Activated CD4-positive, alpha-beta T cell treated with anti-CD3 and anti-CD28 coated beads, Interleukin-2, amount 10 ng/mL, durations not matched to agents 7 days and 5 days (primary cell): ENCODE measurements around the gene CD200R1. TPM values are rescaled to one million over a fixed set of nuclear protein-coding genes. Genes with fewer than 3 reads are reported as not detected.

Source experiments
- CTCF ChIA-PET: fragments of 350-600 bp; sonication (Branson Sonifier 250); formaldehyde crosslinking; loops from one replicate; lab custom pipeline; 2021; ENCODE audit warnings: antibody characterized with exemption; lab: Charles Lee
- POLR2A ChIA-PET: fragments of 350-600 bp; sonication (Branson Sonifier 250); formaldehyde crosslinking; loops from one replicate; lab custom pipeline; 2021; ENCODE audit warnings: antibody characterized with exemption; lab: Charles Lee
- DNase-seq: peaks from one replicate; pipeline ENCODE4 v3.0.0-alpha.2; 2020
- H3K27ac Mint-ChIP-seq: one replicate; pipeline ENCODE4 v1.8.0; 2021; ENCODE audit warnings: mild to moderate bottlenecking, moderate library complexity, mixed read lengths
- H3K27me3 Mint-ChIP-seq: one replicate; pipeline ENCODE4 v1.8.0; 2021; ENCODE audit warnings: mixed read lengths
- H3K36me3 Mint-ChIP-seq: one replicate; pipeline ENCODE4 v1.8.0; 2021; ENCODE audit warnings: low read depth, mixed read lengths
- H3K4me1 Mint-ChIP-seq: one replicate; pipeline ENCODE4 v1.8.0; 2021; ENCODE audit warnings: mixed read lengths
- H3K4me3 Mint-ChIP-seq: one replicate; pipeline ENCODE4 v1.8.0; 2021; ENCODE audit warnings: mild to moderate bottlenecking, moderate library complexity, mixed read lengths
- H3K9me3 Mint-ChIP-seq: one replicate; pipeline ENCODE4 v1.8.0; 2021; ENCODE audit warnings: mixed read lengths
- total RNA-seq, 2 experiments: library from RNA; stranded (reverse); gene quantifications; one replicate each; pipeline ENCODE4 v1.2.3, GENCODE V29; 2021

CD200R1 gene
- total RNA-seq, 2 experiments from 2014 or later: 8.8 TPM

GRCh38 chr3:112995800-112996199 lies 20.9 kb upstream of the CD200R1 start:
- H3K4me1 Mint-ChIP-seq: peaks cover 46% of the 10 kb centered on the region
- no peak overlapping the region for H3K27ac Mint-ChIP-seq
- H3K27me3 Mint-ChIP-seq: no peaks in the 10 kb centered on the region
- ChIA-PET CTCF (interaction anchor here (0.6 to 1.1 kb wide), 3 partner anchors 10 to 702 kb away, joined by 3 read pairs; no protein-coding TSS in a partner anchor), POLR2A (no interaction called here)
- no peak for DNase-seq
- H3K9me3 Mint-ChIP-seq: no peaks in the 10 kb centered on the region
- no peak overlapping the region for H3K4me3 Mint-ChIP-seq
- H3K36me3 Mint-ChIP-seq: peaks cover 55% of the 10 kb centered on the region

GRCh38 chr3:112990672-112991602 lies 16.0 kb upstream of the CD200R1 start, which contains the start of gene GTPBP8:
Gene GTPBP8 (plus strand): TSS chr3:112990984. CDS start chr3:112991000, 16 bp downstream.
- CTCF ChIA-PET: interaction anchor here (0.6 to 3.7 kb wide), 11 partner anchors 9 to 831 kb away, joined by 3 to 23 read pairs (median 4); a partner anchor contains a TSS
- Mint-ChIP-seq H3K36me3 (peaks cover 19% of the 10 kb centered on the region), H3K4me3 (peak within 1 kb of the TSS; percentile 91), H3K9me3 (no peaks in the 10 kb centered on the region), H3K27ac (peak within 1 kb of the TSS; percentile 94), H3K27me3 (no peaks in the 10 kb centered on the region), H3K4me1 (peaks cover 69% of the 10 kb centered on the region)
- POLR2A ChIA-PET: interaction anchor here (1.0 to 1.1 kb wide), 2 partner anchors 9 to 13 kb away, joined by 3 to 5 read pairs; no protein-coding TSS in a partner anchor
- DNase-seq: peak; percentile 89

GRCh38 chr3:112987710-112988334 lies 12.9 kb upstream of the CD200R1 start:
- H3K36me3 Mint-ChIP-seq: no peaks in the 10 kb centered on the region
- ChIA-PET POLR2A (interaction anchor here (0.7 kb wide), 1 partner anchor 1033 kb away, joined by 8 read pairs; no protein-coding TSS in a partner anchor), CTCF (interaction anchor here (0.8 to 2.3 kb wide), 8 partner anchors 8 to 345 kb away, joined by 3 to 7 read pairs (median 4); no protein-coding TSS in a partner anchor)
- DNase-seq: no peak
- H3K4me1 Mint-ChIP-seq: peaks cover 65% of the 10 kb centered on the region
- H3K9me3 Mint-ChIP-seq: no peaks in the 10 kb centered on the region
- no peak overlapping the region for H3K27ac Mint-ChIP-seq
- H3K4me3 Mint-ChIP-seq: no peak overlapping the region
- no peaks in the 10 kb centered on the region for H3K27me3 Mint-ChIP-seq

GRCh38 chr3:112984485-112984884 lies 9.6 kb upstream of the CD200R1 start:
- CTCF ChIA-PET: interaction anchor here (0.7 to 2.0 kb wide), 5 partner anchors 9 to 402 kb away, joined by 3 to 7 read pairs (median 4); partner anchors contain the start of gene CD200R1
- no peaks in the 10 kb centered on the region for H3K9me3 Mint-ChIP-seq
- no peaks in the 10 kb centered on the region for H3K27me3 Mint-ChIP-seq
- DNase-seq: peak; percentile 36
- POLR2A ChIA-PET: no interaction called here
- no peak overlapping the region for H3K4me3 Mint-ChIP-seq
- peaks cover 50% of the 10 kb centered on the region for H3K4me1 Mint-ChIP-seq
- H3K27ac Mint-ChIP-seq: no peak overlapping the region
- H3K36me3 Mint-ChIP-seq: no peaks in the 10 kb centered on the region

GRCh38 chr3:112982710-112983109 lies 7.8 kb upstream of the CD200R1 start:
- DNase-seq: no peak
- Mint-ChIP-seq H3K4me3 (no peak overlapping the region), H3K27me3 (no peaks in the 10 kb centered on the region), H3K9me3 (no peaks in the 10 kb centered on the region), H3K4me1 (peaks cover 52% of the 10 kb centered on the region), H3K36me3 (no peaks in the 10 kb centered on the region), H3K27ac (peak overlapping the region; percentile 22)
- CTCF ChIA-PET: no interaction called here
- POLR2A ChIA-PET: no interaction called here

- POLR2A ChIA-PET: no interaction called here
- H3K4me1 Mint-ChIP-seq: peaks cover 57% of the 10 kb centered on the region
- H3K4me3 Mint-ChIP-seq: no peak overlapping the region
- no peak overlapping the region for H3K27ac Mint-ChIP-seq
- no peaks in the 10 kb centered on the region for H3K9me3 Mint-ChIP-seq
- peaks cover 6% of the 10 kb centered on the region for H3K36me3 Mint-ChIP-seq
- CTCF ChIA-PET: interaction anchor here (1.1 to 2.1 kb wide), 5 partner anchors 11 to 245 kb away, joined by 3 to 14 read pairs (median 5); a partner anchor contains a TSS
- H3K27me3 Mint-ChIP-seq: no peaks in the 10 kb centered on the region
- no peak for DNase-seq
These were observed 5.2 kb upstream of the CD200R1 start for GRCh38 chr3:112980080-112980479.

- ChIA-PET CTCF (interaction anchor here (0.6 to 2.1 kb wide), 13 partner anchors 8 to 630 kb away, joined by 3 to 16 read pairs (median 5); a partner anchor contains a TSS), POLR2A (no interaction called here)
- peaks cover 57% of the 10 kb centered on the region for H3K4me1 Mint-ChIP-seq
- H3K4me3 Mint-ChIP-seq: no peak overlapping the region
- H3K9me3 Mint-ChIP-seq: no peaks in the 10 kb centered on the region
- DNase-seq: peak; percentile 55
- H3K36me3 Mint-ChIP-seq: peaks cover 6% of the 10 kb centered on the region
- H3K27me3 Mint-ChIP-seq: no peaks in the 10 kb centered on the region
- H3K27ac Mint-ChIP-seq: no peak overlapping the region
These were observed 4.4 kb upstream of the CD200R1 start for GRCh38 chr3:112979244-112979832.

GRCh38 chr3:112976953-112977352 lies 2.0 kb upstream of the CD200R1 start:
- H3K9me3 Mint-ChIP-seq: no peaks in the 10 kb centered on the region
- DNase-seq: no peak
- no peak overlapping the region for H3K27ac Mint-ChIP-seq
- POLR2A ChIA-PET: no interaction called here
- CTCF ChIA-PET: interaction anchor here (1.0 to 1.5 kb wide), 3 partner anchors 58 to 334 kb away, joined by 3 to 7 read pairs (median 3); no protein-coding TSS in a partner anchor
- no peak overlapping the region for H3K4me3 Mint-ChIP-seq
- H3K4me1 Mint-ChIP-seq: peaks cover 60% of the 10 kb centered on the region
- H3K36me3 Mint-ChIP-seq: peaks cover 9% of the 10 kb centered on the region
- no peaks in the 10 kb centered on the region for H3K27me3 Mint-ChIP-seq

GRCh38 chr3:112976001-112976400 lies 1.1 kb upstream of the CD200R1 start:
- H3K4me3 Mint-ChIP-seq: peak overlapping the region; percentile 49
- peaks cover 65% of the 10 kb centered on the region for H3K4me1 Mint-ChIP-seq
- H3K27me3 Mint-ChIP-seq: no peaks in the 10 kb centered on the region
- ChIA-PET CTCF (interaction anchor here (0.9 to 1.6 kb wide), 7 partner anchors 9 to 333 kb away, joined by 3 to 7 read pairs (median 3); no protein-coding TSS in a partner anchor), POLR2A (no interaction called here)
- no peaks in the 10 kb centered on the region for H3K9me3 Mint-ChIP-seq
- H3K36me3 Mint-ChIP-seq: peaks cover 13% of the 10 kb centered on the region
- DNase-seq: no peak
- H3K27ac Mint-ChIP-seq: peak overlapping the region; percentile 64

- peaks cover 13% of the 10 kb centered on the region for H3K36me3 Mint-ChIP-seq
- CTCF ChIA-PET: interaction anchor here (0.7 to 1.6 kb wide), 3 partner anchors 13 to 467 kb away, joined by 3 to 4 read pairs (median 4); no protein-coding TSS in a partner anchor
- peaks cover 66% of the 10 kb centered on the region for H3K4me1 Mint-ChIP-seq
- DNase-seq: no peak
- H3K27ac Mint-ChIP-seq: peak overlapping the region; percentile 89
- peak overlapping the region; percentile 84 for H3K4me3 Mint-ChIP-seq
- no peaks in the 10 kb centered on the region for H3K27me3 Mint-ChIP-seq
- POLR2A ChIA-PET: no interaction called here
- no peaks in the 10 kb centered on the region for H3K9me3 Mint-ChIP-seq
These were observed 755 bp downstream of the CD200R1 start for GRCh38 chr3:112974178-112974517.

GRCh38 chr3:112973325-112974177 lies 1.4 kb downstream of the CD200R1 start:
- H3K36me3 Mint-ChIP-seq: peaks cover 13% of the 10 kb centered on the region
- peak; percentile 59 for DNase-seq
- H3K4me1 Mint-ChIP-seq: peaks cover 66% of the 10 kb centered on the region
- CTCF ChIA-PET: interaction anchor here (0.7 to 0.9 kb wide), 2 partner anchors 14 to 467 kb away, joined by 4 read pairs; no protein-coding TSS in a partner anchor
- H3K27me3 Mint-ChIP-seq: no peaks in the 10 kb centered on the region
- POLR2A ChIA-PET: no interaction called here
- peak overlapping the region; percentile 89 for H3K27ac Mint-ChIP-seq
- peak overlapping the region; percentile 84 for H3K4me3 Mint-ChIP-seq
- no peaks in the 10 kb centered on the region for H3K9me3 Mint-ChIP-seq
